ENCODE measurements around the gene POU2F3. TPM values are rescaled to one million over a fixed set of nuclear protein-coding genes. Genes with fewer than 3 reads are reported as not detected.

Gene POU2F3
- total and polyA plus RNA-seq, 9 donors: 0.10 to 3.1 (median 0.55) TPM

- H3K27ac ChIP-seq (ENCODE audit: low read length): no peak overlapping the region
- no peak for DNase-seq
- no peaks in the 10 kb centered on the region for H3K27me3 ChIP-seq (ENCODE audit: control insufficient read depth, insufficient read depth, low read length)
- no peaks in the 10 kb centered on the region for H3K9me3 ChIP-seq (replicated peaks; ENCODE audit: control insufficient read depth, low read depth, low read length)
- H3K36me3 ChIP-seq (ENCODE audit: control insufficient read depth, insufficient read depth, low read length): peaks cover 29% of the 10 kb centered on the region
- no peak overlapping the region for H3K4me3 ChIP-seq (ENCODE audit: low read length)
- 54% methylated on average over 3 of the region's 5 CpGs for WGBS (ENCODE audit: insufficient coverage)
- peaks cover 34% of the 10 kb centered on the region for H3K4me1 ChIP-seq (ENCODE audit: control insufficient read depth, insufficient read depth, low read length)
These were observed 13.7 kb upstream of the POU2F3 start for GRCh38 chr11:120226242-120226641.

GRCh38 chr11:120226714-120227113 is 13.2 kb upstream of the POU2F3 start:
- H3K27ac ChIP-seq (ENCODE audit: low read length): no peak overlapping the region

GRCh38 chr11:120227228-120227852 is 12.6 kb upstream of the POU2F3 start:
- no peak for DNase-seq
- Histone ChIP-seq H3K4me1 (ENCODE audit: control insufficient read depth, insufficient read depth, low read length) (peaks cover 30% of the 10 kb centered on the region), H3K27ac (ENCODE audit: low read length) (no peak overlapping the region), H3K9me3 (replicated peaks; ENCODE audit: control insufficient read depth, low read depth, low read length) (no peaks in the 10 kb centered on the region), H3K36me3 (ENCODE audit: control insufficient read depth, insufficient read depth, low read length) (peaks cover 31% of the 10 kb centered on the region), H3K27me3 (ENCODE audit: control insufficient read depth, insufficient read depth, low read length) (no peaks in the 10 kb centered on the region), H3K4me3 (ENCODE audit: low read length) (no peak overlapping the region)
- 75% methylated on average over 4 of the region's 5 CpGs for WGBS (ENCODE audit: insufficient coverage)

More at GRCh38 chr11:120226714-120227113, 13.2 kb upstream of the POU2F3 start:
- Histone ChIP-seq H3K4me1 (ENCODE audit: control insufficient read depth, insufficient read depth, low read length) (peaks cover 30% of the 10 kb centered on the region), H3K27me3 (ENCODE audit: control insufficient read depth, insufficient read depth, low read length) (no peaks in the 10 kb centered on the region), H3K4me3 (ENCODE audit: low read length) (no peak overlapping the region), H3K9me3 (replicated peaks; ENCODE audit: control insufficient read depth, low read depth, low read length) (no peaks in the 10 kb centered on the region), H3K36me3 (ENCODE audit: control insufficient read depth, insufficient read depth, low read length) (peaks cover 31% of the 10 kb centered on the region)
- no CpG with 5 or more reads among the region's 13 CpGs for WGBS (ENCODE audit: insufficient coverage)
- DNase-seq: no peak

GRCh38 chr11:120228794-120229384 is 11.1 kb upstream of the POU2F3 start:
- 72% methylated on average over 8 of the region's 16 CpGs for WGBS (ENCODE audit: insufficient coverage)
- Histone ChIP-seq H3K36me3 (ENCODE audit: control insufficient read depth, insufficient read depth, low read length) (peaks cover 31% of the 10 kb centered on the region), H3K27ac (ENCODE audit: low read length) (no peak overlapping the region), H3K4me1 (ENCODE audit: control insufficient read depth, insufficient read depth, low read length) (peaks cover 26% of the 10 kb centered on the region), H3K4me3 (ENCODE audit: low read length) (no peak overlapping the region), H3K9me3 (replicated peaks; ENCODE audit: control insufficient read depth, low read depth, low read length) (peaks cover 2% of the 10 kb centered on the region), H3K27me3 (ENCODE audit: control insufficient read depth, insufficient read depth, low read length) (peaks cover 6% of the 10 kb centered on the region)
- no peak for DNase-seq

- WGBS (ENCODE audit: insufficient coverage): 61% methylated on average over 7 of the region's 17 CpGs
- DNase-seq: peak; percentile 56
- Histone ChIP-seq H3K4me1 (ENCODE audit: control insufficient read depth, insufficient read depth, low read length) (peaks cover 23% of the 10 kb centered on the region), H3K27ac (ENCODE audit: low read length) (no peak overlapping the region), H3K4me3 (ENCODE audit: low read length) (no peak overlapping the region), H3K27me3 (ENCODE audit: control insufficient read depth, insufficient read depth, low read length) (peaks cover 13% of the 10 kb centered on the region), H3K9me3 (replicated peaks; ENCODE audit: control insufficient read depth, low read depth, low read length) (peaks cover 2% of the 10 kb centered on the region), H3K36me3 (ENCODE audit: control insufficient read depth, insufficient read depth, low read length) (peaks cover 31% of the 10 kb centered on the region)
These were observed 10.2 kb upstream of the POU2F3 start for GRCh38 chr11:120229451-120230424.

- peaks cover 31% of the 10 kb centered on the region for H3K36me3 ChIP-seq (ENCODE audit: control insufficient read depth, insufficient read depth, low read length)
- H3K4me3 ChIP-seq (ENCODE audit: low read length): no peak overlapping the region
- H3K27ac ChIP-seq (ENCODE audit: low read length): no peak overlapping the region
- H3K27me3 ChIP-seq (ENCODE audit: control insufficient read depth, insufficient read depth, low read length): peaks cover 17% of the 10 kb centered on the region
- H3K9me3 ChIP-seq (replicated peaks; ENCODE audit: control insufficient read depth, low read depth, low read length): peaks cover 2% of the 10 kb centered on the region
- H3K4me1 ChIP-seq (ENCODE audit: control insufficient read depth, insufficient read depth, low read length): peaks cover 16% of the 10 kb centered on the region
- no peak for DNase-seq
- WGBS (ENCODE audit: insufficient coverage): 65% methylated on average over 3 of the region's 5 CpGs
These were observed 9.4 kb upstream of the POU2F3 start for GRCh38 chr11:120230433-120231071.

GRCh38 chr11:120231963-120232362 is 8.0 kb upstream of the POU2F3 start:
- H3K27me3 ChIP-seq (ENCODE audit: control insufficient read depth, insufficient read depth, low read length): peaks cover 23% of the 10 kb centered on the region
- WGBS (ENCODE audit: insufficient coverage): 54% methylated on average over 2 of the region's 4 CpGs
- H3K4me3 ChIP-seq (ENCODE audit: low read length): no peak overlapping the region
- peaks cover 2% of the 10 kb centered on the region for H3K9me3 ChIP-seq (replicated peaks; ENCODE audit: control insufficient read depth, low read depth, low read length)
- H3K36me3 ChIP-seq (ENCODE audit: control insufficient read depth, insufficient read depth, low read length): peaks cover 22% of the 10 kb centered on the region
- H3K4me1 ChIP-seq (ENCODE audit: control insufficient read depth, insufficient read depth, low read length): peaks cover 10% of the 10 kb centered on the region
- no peak overlapping the region for H3K27ac ChIP-seq (ENCODE audit: low read length)
- DNase-seq: no peak

GRCh38 chr11:120233207-120233803 is 6.6 kb upstream of the POU2F3 start:
- H3K27ac ChIP-seq (ENCODE audit: low read length): no peak overlapping the region
- WGBS (ENCODE audit: insufficient coverage): 61% methylated on average over 5 of the region's 9 CpGs
- H3K27me3 ChIP-seq (ENCODE audit: control insufficient read depth, insufficient read depth, low read length): peaks cover 33% of the 10 kb centered on the region

GRCh38 chr11:120235024-120235628 is 4.8 kb upstream of the POU2F3 start:
- Histone ChIP-seq H3K36me3 (ENCODE audit: control insufficient read depth, insufficient read depth, low read length) (peaks cover 7% of the 10 kb centered on the region), H3K27me3 (ENCODE audit: control insufficient read depth, insufficient read depth, low read length) (peaks cover 48% of the 10 kb centered on the region), H3K27ac (ENCODE audit: low read length) (no peak overlapping the region), H3K4me1 (ENCODE audit: control insufficient read depth, insufficient read depth, low read length) (peaks cover 11% of the 10 kb centered on the region), H3K4me3 (ENCODE audit: low read length) (no peak overlapping the region), H3K9me3 (replicated peaks; ENCODE audit: control insufficient read depth, low read depth, low read length) (peaks cover 2% of the 10 kb centered on the region)
- whole genome bisulfite sequencing (ENCODE audit: insufficient coverage): 4% methylated on average over 5 of the region's 8 CpGs
- DNase-seq: peak; percentile 49

More at GRCh38 chr11:120233207-120233803, 6.6 kb upstream of the POU2F3 start:
- peaks cover 2% of the 10 kb centered on the region for H3K9me3 ChIP-seq (replicated peaks; ENCODE audit: control insufficient read depth, low read depth, low read length)
- H3K36me3 ChIP-seq (ENCODE audit: control insufficient read depth, insufficient read depth, low read length): peaks cover 14% of the 10 kb centered on the region
- H3K4me3 ChIP-seq (ENCODE audit: low read length): no peak overlapping the region
- no peak for DNase-seq
- peaks cover 10% of the 10 kb centered on the region for H3K4me1 ChIP-seq (ENCODE audit: control insufficient read depth, insufficient read depth, low read length)
